ENCODE results near the gene NFIA. TPM values are rescaled to one million over a fixed set of nuclear protein-coding genes. Genes with fewer than 3 reads are reported as not detected.

NFIA gene
- total and polyA plus RNA-seq, 4 experiments from 2014 or later, result 5.1 to 7.3 (median 6.7) TPM

GRCh38 chr1:61432616-61433388, 350.4 kb downstream of the NFIA start:
- Histone ChIP-seq H3K4me1 (ENCODE audit: insufficient read depth, low read length) (no peaks in the 10 kb centered on the region), H3K36me3 (ENCODE audit: insufficient read depth, low read length) (no peaks in the 10 kb centered on the region), H3K27me3 (ENCODE audit: insufficient read depth, low read length) (no peaks in the 10 kb centered on the region), H3K27ac (ENCODE audit: low read depth, low read length) (no peak overlapping the region), H3K9me3 (ENCODE audit: control insufficient read depth in 1 of 2, low read length in 2 of 2) (no peaks in the 10 kb centered on the region), H3K4me3 (ENCODE audit: low read length in 2 of 2) (no peak overlapping the region)
- no peak overlapping the region for H3K4me3 Mint-ChIP-seq
- POLR2A ChIA-PET (ENCODE audit: partially characterized antibody), result no interaction called here
- H3K36me3 Mint-ChIP-seq, result no peaks in the 10 kb centered on the region
- no peak for DNase-seq
- no peaks in the 10 kb centered on the region for H3K27me3 Mint-ChIP-seq
- intact Hi-C loops (cut with micrococcal nuclease), result no loop called here
- no peak overlapping the region for H3K27ac Mint-ChIP-seq
- no peaks in the 10 kb centered on the region for H3K4me1 Mint-ChIP-seq
- no peaks in the 10 kb centered on the region for H3K9me3 Mint-ChIP-seq
- CTCF ChIA-PET (ENCODE audit: partially characterized antibody), result interaction anchor here (1.4 to 1.5 kb wide), 3 partner anchors 16 to 384 kb away, joined by 3 to 4 read pairs (median 3); no protein-coding TSS in a partner anchor

- intact Hi-C loops (cut with micrococcal nuclease), result no loop called here
- no peaks in the 10 kb centered on the region for H3K36me3 Mint-ChIP-seq
- Histone ChIP-seq H3K36me3 (ENCODE audit: insufficient read depth, low read length) (no peaks in the 10 kb centered on the region), H3K27me3 (ENCODE audit: insufficient read depth, low read length) (no peaks in the 10 kb centered on the region), H3K27ac (ENCODE audit: low read depth, low read length) (no peak overlapping the region), H3K4me1 (ENCODE audit: insufficient read depth, low read length) (no peaks in the 10 kb centered on the region), H3K9me3 (ENCODE audit: control insufficient read depth in 1 of 2, low read length in 2 of 2) (no peaks in the 10 kb centered on the region), H3K4me3 (ENCODE audit: low read length in 2 of 2) (no peak overlapping the region)
- no peak overlapping the region for H3K27ac Mint-ChIP-seq
- no peaks in the 10 kb centered on the region for H3K4me1 Mint-ChIP-seq
- POLR2A ChIA-PET (ENCODE audit: partially characterized antibody), result no interaction called here
- no peaks in the 10 kb centered on the region for H3K9me3 Mint-ChIP-seq
- DNase-seq, result no peak
- no peak overlapping the region for H3K4me3 Mint-ChIP-seq
- H3K27me3 Mint-ChIP-seq, result no peaks in the 10 kb centered on the region
- CTCF ChIA-PET (ENCODE audit: partially characterized antibody), result interaction anchor here (0.6 to 1.5 kb wide), 5 partner anchors 15 to 385 kb away, joined by 3 to 4 read pairs (median 3); no protein-coding TSS in a partner anchor
These were observed 351.3 kb downstream of the NFIA start for GRCh38 chr1:61433646-61434045.

GRCh38 chr1:61434276-61434675, 351.9 kb downstream of the NFIA start:
- Histone ChIP-seq H3K4me3 (ENCODE audit: low read length in 2 of 2) (no peak overlapping the region), H3K4me1 (ENCODE audit: insufficient read depth, low read length) (no peaks in the 10 kb centered on the region), H3K36me3 (ENCODE audit: insufficient read depth, low read length) (no peaks in the 10 kb centered on the region), H3K9me3 (ENCODE audit: control insufficient read depth in 1 of 2, low read length in 2 of 2) (no peaks in the 10 kb centered on the region), H3K27ac (ENCODE audit: low read depth, low read length) (no peak overlapping the region), H3K27me3 (ENCODE audit: insufficient read depth, low read length) (no peaks in the 10 kb centered on the region)
- H3K4me3 Mint-ChIP-seq, result no peak overlapping the region
- POLR2A ChIA-PET (ENCODE audit: partially characterized antibody), result no interaction called here
- H3K9me3 Mint-ChIP-seq, result no peaks in the 10 kb centered on the region
- intact Hi-C loops (cut with micrococcal nuclease), result no loop called here
- H3K27ac Mint-ChIP-seq, result no peak overlapping the region
- no peak for DNase-seq
- CTCF ChIA-PET (ENCODE audit: partially characterized antibody), result interaction anchor here (1.2 to 1.4 kb wide), 2 partner anchors 384 to 385 kb away, joined by 3 to 4 read pairs; no protein-coding TSS in a partner anchor
- no peaks in the 10 kb centered on the region for H3K36me3 Mint-ChIP-seq
- H3K27me3 Mint-ChIP-seq, result no peaks in the 10 kb centered on the region
- H3K4me1 Mint-ChIP-seq, result no peaks in the 10 kb centered on the region

GRCh38 chr1:61435226-61435625, 352.9 kb downstream of the NFIA start:
- CTCF ChIA-PET (ENCODE audit: partially characterized antibody), result no interaction called here
- H3K36me3 ChIP-seq (ENCODE audit: insufficient read depth, low read length), result no peaks in the 10 kb centered on the region
- Mint-ChIP-seq H3K4me1 (no peaks in the 10 kb centered on the region), H3K27ac (peak overlapping the region in 1 of 7 donors; percentile 8), H3K27me3 (no peaks in the 10 kb centered on the region), H3K4me3 (no peak overlapping the region), H3K36me3 (no peaks in the 10 kb centered on the region), H3K9me3 (no peaks in the 10 kb centered on the region)
- POLR2A ChIA-PET (ENCODE audit: partially characterized antibody), result no interaction called here
- H3K27me3 ChIP-seq (ENCODE audit: insufficient read depth, low read length), result no peaks in the 10 kb centered on the region
- no peak overlapping the region for H3K27ac ChIP-seq (ENCODE audit: low read depth, low read length)
- H3K4me3 ChIP-seq (ENCODE audit: low read length in 2 of 2), result no peak overlapping the region
- H3K9me3 ChIP-seq (ENCODE audit: control insufficient read depth in 1 of 2, low read length in 2 of 2), result no peaks in the 10 kb centered on the region
- intact Hi-C loops (cut with micrococcal nuclease), result no loop called here
- H3K4me1 ChIP-seq (ENCODE audit: insufficient read depth, low read length), result no peaks in the 10 kb centered on the region
- no peak for DNase-seq

GRCh38 chr1:61436016-61436415, 353.7 kb downstream of the NFIA start:
- Mint-ChIP-seq H3K4me3 (no peak overlapping the region), H3K36me3 (no peaks in the 10 kb centered on the region), H3K9me3 (no peaks in the 10 kb centered on the region), H3K27ac (no peak overlapping the region), H3K27me3 (no peaks in the 10 kb centered on the region), H3K4me1 (no peaks in the 10 kb centered on the region)
- ChIA-PET POLR2A (ENCODE audit: partially characterized antibody) (no interaction called here), CTCF (ENCODE audit: partially characterized antibody) (no interaction called here)
- Histone ChIP-seq H3K27me3 (ENCODE audit: insufficient read depth, low read length) (no peaks in the 10 kb centered on the region), H3K36me3 (ENCODE audit: insufficient read depth, low read length) (no peaks in the 10 kb centered on the region), H3K9me3 (ENCODE audit: control insufficient read depth in 1 of 2, low read length in 2 of 2) (no peaks in the 10 kb centered on the region), H3K4me3 (ENCODE audit: low read length in 2 of 2) (no peak overlapping the region), H3K27ac (ENCODE audit: low read depth, low read length) (no peak overlapping the region), H3K4me1 (ENCODE audit: insufficient read depth, low read length) (no peaks in the 10 kb centered on the region)
- no peak for DNase-seq
- intact Hi-C loops (cut with micrococcal nuclease), result no loop called here

- Histone ChIP-seq H3K4me3 (ENCODE audit: low read length in 2 of 2) (no peak overlapping the region), H3K9me3 (ENCODE audit: control insufficient read depth in 1 of 2, low read length in 2 of 2) (no peaks in the 10 kb centered on the region), H3K27ac (ENCODE audit: low read depth, low read length) (no peak overlapping the region), H3K36me3 (ENCODE audit: insufficient read depth, low read length) (no peaks in the 10 kb centered on the region), H3K27me3 (ENCODE audit: insufficient read depth, low read length) (no peaks in the 10 kb centered on the region), H3K4me1 (ENCODE audit: insufficient read depth, low read length) (no peaks in the 10 kb centered on the region)
- ChIA-PET POLR2A (ENCODE audit: partially characterized antibody) (no interaction called here), CTCF (ENCODE audit: partially characterized antibody) (interaction anchor here (1.4 kb wide), 1 partner anchor 387 kb away, joined by 3 read pairs; no protein-coding TSS in a partner anchor)
- Mint-ChIP-seq H3K27me3 (no peaks in the 10 kb centered on the region), H3K9me3 (no peaks in the 10 kb centered on the region), H3K4me1 (no peaks in the 10 kb centered on the region), H3K36me3 (no peaks in the 10 kb centered on the region), H3K4me3 (no peak overlapping the region), H3K27ac (no peak overlapping the region)
- DNase-seq, result no peak
- intact Hi-C loops (cut with micrococcal nuclease), result no loop called here
These were observed 354.2 kb downstream of the NFIA start for GRCh38 chr1:61436491-61437120.

- H3K4me3 Mint-ChIP-seq, result no peak overlapping the region
- H3K27me3 Mint-ChIP-seq, result no peaks in the 10 kb centered on the region
- Histone ChIP-seq H3K4me1 (ENCODE audit: insufficient read depth, low read length) (no peaks in the 10 kb centered on the region), H3K9me3 (ENCODE audit: control insufficient read depth in 1 of 2, low read length in 2 of 2) (no peaks in the 10 kb centered on the region), H3K36me3 (ENCODE audit: insufficient read depth, low read length) (no peaks in the 10 kb centered on the region), H3K27me3 (ENCODE audit: insufficient read depth, low read length) (no peaks in the 10 kb centered on the region), H3K4me3 (ENCODE audit: low read length in 2 of 2) (no peak overlapping the region), H3K27ac (ENCODE audit: low read depth, low read length) (no peak overlapping the region)
- intact Hi-C loops (cut with micrococcal nuclease), result no loop called here
- DNase-seq, result no peak
- no peaks in the 10 kb centered on the region for H3K9me3 Mint-ChIP-seq
- POLR2A ChIA-PET (ENCODE audit: partially characterized antibody), result no interaction called here
- no peak overlapping the region for H3K27ac Mint-ChIP-seq
- CTCF ChIA-PET (ENCODE audit: partially characterized antibody), result no interaction called here
- H3K4me1 Mint-ChIP-seq, result no peaks in the 10 kb centered on the region
- H3K36me3 Mint-ChIP-seq, result no peaks in the 10 kb centered on the region
These were observed 356.9 kb downstream of the NFIA start for GRCh38 chr1:61439234-61439633.

Measured in CD4-positive, alpha-beta memory T cell (primary cell).